Measurements from ENCODE around the gene FCGR2B.
"Not testable (repeated sequence)": the region's sequence is repeated elsewhere in the genome, so short reads cannot be mapped to it uniquely, and the experiment has no call there.

The FCGR2B gene

DNA sequence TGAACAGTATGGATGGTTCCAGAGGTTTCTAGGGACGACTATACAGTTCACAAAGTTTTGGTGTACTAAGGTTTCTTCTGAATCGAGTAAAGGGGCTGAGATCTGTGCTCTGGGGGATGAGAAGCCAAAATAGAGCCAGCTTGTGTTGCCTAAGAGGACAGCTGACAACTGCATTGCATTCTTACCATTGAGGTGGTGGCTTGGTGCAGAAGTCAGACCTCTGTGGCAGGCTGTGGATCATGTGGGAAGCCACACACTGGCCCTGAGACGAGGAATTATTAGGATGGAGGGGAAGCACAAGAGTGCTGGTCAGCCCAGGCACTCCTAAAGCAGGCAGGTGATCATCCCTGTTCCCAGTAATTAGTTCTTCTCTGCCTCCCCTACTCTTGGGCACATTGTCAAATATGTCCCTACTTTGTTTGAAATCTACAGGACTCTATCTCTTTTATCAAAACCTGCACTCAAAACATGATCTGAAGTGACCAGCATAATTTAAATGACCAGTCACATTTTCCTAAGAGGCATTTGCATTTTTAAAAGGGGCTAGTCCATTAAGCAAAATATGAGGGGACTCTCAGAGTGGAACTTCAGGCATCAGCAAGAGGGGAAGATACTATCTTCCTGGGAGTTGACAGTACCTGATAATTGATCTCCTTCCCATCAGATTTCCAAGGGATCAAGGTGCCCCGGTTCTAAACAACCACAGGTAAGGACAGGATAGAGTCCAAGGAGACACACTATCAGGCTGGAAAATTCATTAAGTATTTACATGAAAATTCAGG, 58.2 kb downstream of the FCGR2B start, which contains the start of gene FCRLB:
Gene FCRLB (plus strand): TSS at position 589 of the 782 bp plus-strand sequence. CDS start 1,129 bp downstream, outside the sequence.
- peaks cover 3% of the 10 kb centered on the region for H3K4me1 ChIP-seq (ENCODE audit: control insufficient read depth, insufficient read depth, low read length, poor library complexity, severe bottlenecking)
- H3K4me3 ChIP-seq (ENCODE audit: insufficient read depth, low read depth, low read length, poor library complexity, severe bottlenecking) = no peak within 1 kb of the TSS
- H3K27me3 ChIP-seq (replicated peaks; ENCODE audit: control insufficient read depth, insufficient read depth, low read length, poor library complexity, severe bottlenecking) = no peaks in the 10 kb centered on the region
- no peaks in the 10 kb centered on the region for H3K36me3 ChIP-seq (ENCODE audit: control insufficient read depth, insufficient read depth, low read length)
- H3K9me3 ChIP-seq (ENCODE audit: control insufficient read depth, low read length) = no peaks in the 10 kb centered on the region
- DNase-seq = no peak
- no peak within 1 kb of the TSS for H3K27ac ChIP-seq (ENCODE audit: insufficient read depth, low read length, poor library complexity, severe bottlenecking)

GRCh38 chr1:161721738-161722343, 58.9 kb downstream of the FCGR2B start:
- Histone ChIP-seq H3K36me3 (ENCODE audit: control insufficient read depth, insufficient read depth, low read length) (no peaks in the 10 kb centered on the region), H3K4me1 (ENCODE audit: control insufficient read depth, insufficient read depth, low read length, poor library complexity, severe bottlenecking) (peaks cover 3% of the 10 kb centered on the region), H3K27ac (ENCODE audit: insufficient read depth, low read length, poor library complexity, severe bottlenecking) (no peak overlapping the region)

GRCh38 chr1:161722406-161722805, 59.5 kb downstream of the FCGR2B start:
- no peak overlapping the region for H3K27ac ChIP-seq (ENCODE audit: insufficient read depth, low read length, poor library complexity, severe bottlenecking)
- H3K9me3 ChIP-seq (ENCODE audit: control insufficient read depth, low read length) = no peaks in the 10 kb centered on the region
- no peaks in the 10 kb centered on the region for H3K27me3 ChIP-seq (replicated peaks; ENCODE audit: control insufficient read depth, insufficient read depth, low read length, poor library complexity, severe bottlenecking)
- no peak overlapping the region for H3K4me3 ChIP-seq (ENCODE audit: insufficient read depth, low read depth, low read length, poor library complexity, severe bottlenecking)
- H3K36me3 ChIP-seq (ENCODE audit: control insufficient read depth, insufficient read depth, low read length) = no peaks in the 10 kb centered on the region
- DNase-seq = no peak
- peaks cover 6% of the 10 kb centered on the region for H3K4me1 ChIP-seq (ENCODE audit: control insufficient read depth, insufficient read depth, low read length, poor library complexity, severe bottlenecking)

More at GRCh38 chr1:161721738-161722343, 58.9 kb downstream of the FCGR2B start:
- H3K4me3 ChIP-seq (ENCODE audit: insufficient read depth, low read depth, low read length, poor library complexity, severe bottlenecking) = no peak overlapping the region
- DNase-seq = no peak
- H3K27me3 ChIP-seq (replicated peaks; ENCODE audit: control insufficient read depth, insufficient read depth, low read length, poor library complexity, severe bottlenecking) = no peaks in the 10 kb centered on the region
- H3K9me3 ChIP-seq (ENCODE audit: control insufficient read depth, low read length) = no peaks in the 10 kb centered on the region

DNA sequence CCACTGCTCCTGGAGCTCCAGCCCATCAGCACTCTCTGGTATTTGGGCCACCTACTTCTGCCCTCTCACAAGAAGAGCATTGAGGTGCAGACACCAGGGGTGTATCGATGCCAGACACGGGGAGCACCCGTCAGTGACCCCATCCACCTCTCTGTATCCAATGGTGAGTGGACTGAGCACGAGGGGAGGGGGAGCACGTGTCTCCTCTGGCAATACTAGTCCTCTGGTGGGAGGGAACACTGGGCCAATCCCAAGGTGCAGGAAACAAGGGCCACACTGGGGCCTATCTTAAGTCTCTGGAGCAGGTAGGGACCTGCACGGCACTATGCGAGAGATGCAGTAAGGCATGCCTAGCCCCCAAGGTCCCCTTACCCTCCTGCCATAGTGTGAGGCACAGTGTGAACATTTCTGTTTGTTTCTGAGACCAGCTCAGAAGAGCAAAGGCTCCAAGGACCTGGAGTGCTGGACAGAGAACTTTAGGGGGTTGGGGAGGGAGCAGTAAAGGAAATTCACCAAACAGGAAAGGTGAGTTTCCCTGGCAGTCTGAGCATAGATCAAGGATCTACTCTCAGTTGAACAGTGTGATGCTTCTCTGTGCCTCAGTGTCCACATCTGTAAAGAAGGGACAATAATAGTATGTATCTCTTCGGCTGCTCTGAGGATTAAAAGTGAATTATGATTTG, 60.7 kb downstream of the FCGR2B start:
- no peaks in the 10 kb centered on the region for H3K27me3 ChIP-seq (replicated peaks; ENCODE audit: control insufficient read depth, insufficient read depth, low read length, poor library complexity, severe bottlenecking)
- no peak for DNase-seq
- no peak overlapping the region for H3K27ac ChIP-seq (ENCODE audit: insufficient read depth, low read length, poor library complexity, severe bottlenecking)
- no peaks in the 10 kb centered on the region for H3K9me3 ChIP-seq (ENCODE audit: control insufficient read depth, low read length)
- H3K36me3 ChIP-seq (ENCODE audit: control insufficient read depth, insufficient read depth, low read length) = no peaks in the 10 kb centered on the region
- no peak overlapping the region for H3K4me3 ChIP-seq (ENCODE audit: insufficient read depth, low read depth, low read length, poor library complexity, severe bottlenecking)
- H3K4me1 ChIP-seq (ENCODE audit: control insufficient read depth, insufficient read depth, low read length, poor library complexity, severe bottlenecking) = peaks cover 10% of the 10 kb centered on the region

- not testable (repeated sequence) for H3K27me3 ChIP-seq (replicated peaks; ENCODE audit: control insufficient read depth, insufficient read depth, low read length, poor library complexity, severe bottlenecking); H3K9me3 ChIP-seq (ENCODE audit: control insufficient read depth, low read length); DNase-seq; H3K36me3 ChIP-seq (ENCODE audit: control insufficient read depth, insufficient read depth, low read length)
- H3K4me3 ChIP-seq (ENCODE audit: insufficient read depth, low read depth, low read length, poor library complexity, severe bottlenecking) = peak overlapping the region; percentile 84
- peaks cover 10% of the 10 kb centered on the region for H3K4me1 ChIP-seq (ENCODE audit: control insufficient read depth, insufficient read depth, low read length, poor library complexity, severe bottlenecking)
- H3K27ac ChIP-seq (ENCODE audit: insufficient read depth, low read length, poor library complexity, severe bottlenecking) = peak overlapping the region; percentile 59
Measured at GRCh38 chr1:161725258-161725907, 62.4 kb downstream of the FCGR2B start.

DNA sequence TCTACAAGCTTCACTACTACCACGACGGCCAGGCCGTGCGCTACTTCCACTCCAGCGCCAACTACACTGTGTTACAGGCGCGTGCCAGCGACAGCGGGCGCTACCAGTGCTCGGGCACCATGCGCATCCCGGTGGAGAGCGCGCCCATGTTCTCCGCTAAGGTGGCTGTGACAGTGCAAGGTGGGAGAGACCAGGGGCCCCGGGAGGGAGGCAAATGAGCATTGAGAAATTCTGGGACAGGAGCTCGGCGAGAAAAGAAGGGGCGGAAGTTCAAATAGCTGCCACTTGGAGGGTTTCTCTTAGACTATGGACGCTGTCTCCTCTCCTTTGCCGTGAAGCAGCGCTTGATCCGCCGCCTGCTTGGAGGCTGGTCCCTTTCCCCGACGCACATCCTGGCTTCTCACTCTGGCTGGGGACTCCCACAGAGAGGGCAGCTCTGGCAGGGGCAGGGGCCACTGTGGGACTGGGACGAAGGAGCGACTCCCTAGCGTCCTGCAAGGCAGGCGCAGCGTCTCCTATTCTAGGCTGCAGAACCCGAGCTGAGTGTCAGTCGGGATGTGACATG, 63.0 kb downstream of the FCGR2B start:
- Histone ChIP-seq H3K9me3 (ENCODE audit: control insufficient read depth, low read length) (no peaks in the 10 kb centered on the region), H3K27me3 (replicated peaks; ENCODE audit: control insufficient read depth, insufficient read depth, low read length, poor library complexity, severe bottlenecking) (no peaks in the 10 kb centered on the region), H3K36me3 (ENCODE audit: control insufficient read depth, insufficient read depth, low read length) (no peaks in the 10 kb centered on the region), H3K27ac (ENCODE audit: insufficient read depth, low read length, poor library complexity, severe bottlenecking) (peak overlapping the region; percentile 59), H3K4me3 (ENCODE audit: insufficient read depth, low read depth, low read length, poor library complexity, severe bottlenecking) (peak overlapping the region; percentile 84), H3K4me1 (ENCODE audit: control insufficient read depth, insufficient read depth, low read length, poor library complexity, severe bottlenecking) (peaks cover 10% of the 10 kb centered on the region)
- peak; percentile 2 to 10 (median 2) for DNase-seq

- Histone ChIP-seq H3K9me3 (ENCODE audit: control insufficient read depth, low read length) (no peaks in the 10 kb centered on the region), H3K27ac (ENCODE audit: insufficient read depth, low read length, poor library complexity, severe bottlenecking) (peak overlapping the region; percentile 67), H3K4me1 (ENCODE audit: control insufficient read depth, insufficient read depth, low read length, poor library complexity, severe bottlenecking) (peaks cover 10% of the 10 kb centered on the region), H3K27me3 (replicated peaks; ENCODE audit: control insufficient read depth, insufficient read depth, low read length, poor library complexity, severe bottlenecking) (no peaks in the 10 kb centered on the region), H3K4me3 (ENCODE audit: insufficient read depth, low read depth, low read length, poor library complexity, severe bottlenecking) (peak overlapping the region; percentile 84), H3K36me3 (ENCODE audit: control insufficient read depth, insufficient read depth, low read length) (no peaks in the 10 kb centered on the region)
- peak; percentile 49 to 64 (median 60) for DNase-seq
Measured at GRCh38 chr1:161726473-161727255, 63.7 kb downstream of the FCGR2B start.

GRCh38 chr1:161727256-161727924, 64.4 kb downstream of the FCGR2B start:
- H3K9me3 ChIP-seq (ENCODE audit: control insufficient read depth, low read length) = no peaks in the 10 kb centered on the region
- peak overlapping the region; percentile 84 for H3K4me3 ChIP-seq (ENCODE audit: insufficient read depth, low read depth, low read length, poor library complexity, severe bottlenecking)
- no peaks in the 10 kb centered on the region for H3K36me3 ChIP-seq (ENCODE audit: control insufficient read depth, insufficient read depth, low read length)
- peak; percentile 17 to 20 (median 18) for DNase-seq
- peak overlapping the region; percentile 67 for H3K27ac ChIP-seq (ENCODE audit: insufficient read depth, low read length, poor library complexity, severe bottlenecking)
- no peaks in the 10 kb centered on the region for H3K27me3 ChIP-seq (replicated peaks; ENCODE audit: control insufficient read depth, insufficient read depth, low read length, poor library complexity, severe bottlenecking)
- peaks cover 10% of the 10 kb centered on the region for H3K4me1 ChIP-seq (ENCODE audit: control insufficient read depth, insufficient read depth, low read length, poor library complexity, severe bottlenecking)

All from effector memory CD4-positive, alpha-beta T cell (primary cell).